OCI-LY1 (cell line): ENCODE data around the gene SLC27A5.

Source experiments
- CTCF ChIP-seq: fragments of 200-600 bp; sonication (generic), shearing (Covaris generic); IDR thresholded peaks from 2 replicates; pipeline ENCODE4 v1.5.1; 2017; ENCODE audit warnings: mild to moderate bottlenecking, antibody characterized with exemption, low read length, moderate library complexity, mixed read lengths
- EZH2 ChIP-seq: fragments of 200-600 bp; sonication (generic), shearing (Covaris generic); IDR thresholded peaks from 2 replicates; pipeline ENCODE4 v1.8.0; 2017; ENCODE audit warnings: borderline replicate concordance, mixed run types, mild to moderate bottlenecking, antibody characterized with exemption, low read length, moderate library complexity, mixed read lengths

- TF ChIP-seq CTCF (no peak), EZH2 (no peak)
Observed at GRCh38 chr19:58500242-58500641, 11.6 kb downstream of the SLC27A5 start.
